Measurements from ENCODE around the gene ZNF407.

Gene ZNF407

DNA sequence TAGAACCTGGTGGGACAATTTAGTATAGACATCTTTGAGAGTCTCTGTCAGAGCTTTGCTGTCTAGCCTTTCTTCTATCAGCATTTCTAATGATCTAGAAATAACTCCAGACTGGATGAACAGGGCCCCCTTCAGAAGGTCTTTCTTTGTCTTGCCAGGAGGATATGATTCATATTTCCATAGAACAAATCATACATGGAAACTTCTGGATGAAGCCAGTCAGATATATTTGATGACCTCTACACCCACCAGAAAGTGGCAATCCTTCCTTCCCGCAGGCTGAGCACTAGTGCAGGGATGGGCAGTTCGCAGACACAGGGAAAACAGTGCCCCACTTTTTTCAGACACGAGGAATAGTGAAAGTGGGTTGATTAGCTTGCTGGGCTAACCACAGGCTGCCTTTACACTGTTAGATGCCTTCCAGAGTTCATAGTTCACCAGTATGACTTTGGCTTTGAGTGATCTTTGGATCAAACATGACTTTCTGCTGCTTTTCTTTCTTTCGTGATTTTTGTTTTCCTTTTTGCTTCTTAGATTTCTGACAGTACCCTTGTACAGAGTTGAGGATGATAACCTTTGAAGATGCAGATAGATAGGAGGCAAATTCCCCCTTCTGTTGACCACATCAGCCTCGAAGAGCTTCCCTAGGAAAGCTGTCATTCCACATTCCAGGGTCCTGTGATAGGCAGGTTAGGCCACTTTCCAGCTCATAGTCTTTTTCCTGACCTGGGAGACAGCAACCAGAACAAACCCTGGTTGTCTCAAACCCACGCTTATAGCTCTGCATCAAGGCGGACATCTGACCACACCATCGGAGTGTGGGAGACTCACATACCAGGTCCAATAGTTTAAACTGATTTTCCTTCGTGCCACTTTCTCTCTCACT lies 237.0 kb downstream of the ZNF407 start:
- DNase-seq = no peak

DNA sequence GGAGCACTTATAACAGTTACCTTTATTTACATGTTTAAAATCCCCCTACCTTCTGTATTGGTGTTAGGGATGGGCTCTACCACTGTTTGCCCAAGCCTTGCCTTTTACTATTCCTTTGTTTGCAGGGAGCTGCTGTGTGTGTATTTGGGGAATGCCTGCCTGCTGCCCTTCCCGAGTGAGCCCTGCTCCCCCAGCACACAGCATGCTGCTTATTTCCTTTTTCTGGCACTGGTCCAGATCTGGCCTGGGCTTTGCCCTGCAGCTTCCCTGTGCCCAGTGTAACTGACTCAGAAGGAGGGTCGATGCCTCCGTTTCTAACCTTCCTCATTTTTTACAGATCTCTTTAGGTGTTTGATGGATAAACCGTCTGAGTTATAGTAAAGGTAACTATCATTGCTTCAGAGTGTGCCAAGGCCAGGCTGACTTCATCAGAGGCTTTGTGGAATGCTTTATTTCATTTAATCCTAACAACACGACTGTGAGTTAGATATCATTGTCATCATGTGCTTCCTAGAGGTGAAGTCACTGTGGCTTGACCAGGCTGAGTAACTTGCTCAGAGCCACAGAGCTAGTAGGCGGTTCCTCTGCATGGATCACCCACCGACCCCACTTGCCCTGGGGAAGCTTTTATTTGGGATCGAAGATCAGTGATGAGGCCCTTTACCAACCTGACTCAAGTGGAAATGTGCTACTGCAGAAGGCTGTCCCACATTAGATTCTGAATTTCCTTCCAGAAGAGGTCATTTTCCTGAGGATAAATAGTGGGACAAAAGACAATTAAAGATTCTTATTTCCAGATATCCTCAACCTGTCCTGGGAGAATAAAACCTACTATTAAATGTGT lies 238.8 kb downstream of the ZNF407 start:
- DNase-seq = no peak

DNA sequence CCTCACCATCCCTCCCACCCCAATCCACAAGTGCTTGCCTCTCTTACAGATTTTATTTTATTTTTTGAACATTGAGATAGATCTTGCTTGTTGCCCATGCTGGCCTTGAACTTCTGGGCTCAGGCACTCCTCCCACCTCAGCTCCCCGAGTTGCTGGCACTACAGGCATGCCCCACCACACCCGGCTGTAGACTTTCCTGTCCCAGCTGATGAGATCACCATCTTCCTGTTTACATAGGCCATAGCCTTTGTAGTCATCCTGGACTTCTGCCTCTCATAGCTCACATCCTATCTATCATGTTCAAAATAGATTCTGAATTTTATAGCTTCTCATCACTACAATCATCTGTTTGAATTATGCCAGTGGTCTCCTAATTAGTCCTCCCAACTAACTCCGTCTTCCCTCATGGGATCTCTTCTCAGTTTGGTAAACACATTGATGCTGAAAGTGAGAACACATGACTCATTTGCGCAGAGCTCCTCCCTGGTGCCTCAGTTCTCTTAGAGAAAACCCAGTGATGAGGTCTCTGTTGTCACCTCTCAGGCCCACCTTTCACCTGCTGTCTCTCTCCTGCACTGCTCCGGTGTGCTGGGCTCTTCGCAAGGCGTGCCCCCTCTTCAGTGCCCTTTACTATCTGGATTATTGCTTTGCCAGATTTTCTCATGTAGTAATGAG lies 243.0 kb downstream of the ZNF407 start:
- DNase-seq = peak; percentile 21

DNA sequence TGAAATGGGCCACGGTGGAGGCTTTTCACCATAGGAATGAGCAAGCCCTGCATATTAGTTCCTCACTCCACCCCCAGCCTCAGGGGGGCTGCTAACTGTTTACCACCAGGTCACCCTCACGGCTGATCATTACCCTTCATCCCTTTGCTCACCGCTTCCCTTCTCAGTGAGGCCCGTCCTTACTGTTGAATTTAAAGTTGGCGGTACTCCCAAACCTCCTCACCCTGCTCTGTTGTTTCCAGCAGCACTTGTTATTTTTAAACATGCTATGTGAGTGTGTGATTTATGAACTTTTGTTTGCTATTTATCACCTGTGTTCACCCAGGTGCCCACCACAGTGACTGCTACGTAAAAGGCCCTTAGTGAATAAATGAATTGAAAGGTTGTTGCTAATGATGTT lies 243.6 kb downstream of the ZNF407 start:
- no peak for DNase-seq

DNA sequence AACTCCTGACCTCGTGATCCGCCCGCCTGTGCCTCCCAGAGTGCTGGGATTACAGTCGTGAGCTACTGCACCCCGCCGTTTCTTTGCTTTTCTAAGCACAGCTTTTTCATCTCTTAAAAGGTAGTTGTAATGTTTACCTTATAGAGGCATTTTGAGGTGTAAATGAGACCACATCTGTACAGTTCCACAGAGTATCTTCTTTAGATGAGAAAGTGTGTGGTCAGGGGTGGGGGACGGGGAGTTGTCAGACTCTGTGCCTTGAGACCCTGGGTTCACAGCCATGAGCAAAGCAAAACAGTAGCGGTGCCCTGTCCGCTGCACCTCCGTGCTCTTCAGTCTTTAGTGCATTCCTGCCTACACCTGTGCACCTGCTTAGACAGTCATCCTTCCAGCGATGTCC lies 251.6 kb downstream of the ZNF407 start:
- DNase-seq = no peak

DNA sequence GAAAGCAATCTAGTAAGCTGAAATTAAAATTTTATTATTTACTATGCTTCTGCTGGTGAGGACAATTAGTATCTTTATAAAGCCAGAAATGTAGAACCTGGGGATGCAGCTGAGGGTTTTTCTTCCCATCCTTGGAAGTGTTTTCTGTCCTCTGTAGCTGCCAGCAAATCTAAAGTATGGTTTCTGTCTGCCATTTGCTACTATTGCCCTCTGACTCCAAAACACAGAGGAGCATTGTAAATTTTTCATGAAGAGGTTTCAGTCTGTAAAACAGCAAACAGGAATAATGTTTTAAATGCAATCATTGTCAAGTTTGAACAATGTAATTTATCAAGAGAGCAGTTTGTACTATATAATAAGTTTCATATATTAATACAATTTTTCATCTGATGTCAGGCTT lies 258.8 kb downstream of the ZNF407 start:
- no peak for DNase-seq

DNA sequence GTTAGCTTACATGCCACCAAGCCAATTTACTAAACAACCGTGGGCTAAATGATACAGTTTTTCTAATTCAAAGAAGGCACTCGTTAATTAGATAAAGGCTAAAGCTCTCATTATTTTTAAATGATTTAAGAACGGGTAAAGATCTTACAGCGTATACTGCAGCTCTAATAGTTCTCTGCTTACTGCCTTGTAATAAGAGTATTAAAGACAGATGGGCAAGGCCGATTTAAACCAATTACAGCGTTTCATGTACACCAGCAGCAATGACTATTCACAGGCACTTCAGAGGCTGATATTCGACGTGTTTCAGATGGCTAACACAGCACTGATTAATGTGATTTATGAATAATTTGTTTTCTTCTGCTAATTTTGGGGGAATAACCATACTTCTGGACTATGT lies 259.3 kb downstream of the ZNF407 start:
- no peak for DNase-seq

DNA sequence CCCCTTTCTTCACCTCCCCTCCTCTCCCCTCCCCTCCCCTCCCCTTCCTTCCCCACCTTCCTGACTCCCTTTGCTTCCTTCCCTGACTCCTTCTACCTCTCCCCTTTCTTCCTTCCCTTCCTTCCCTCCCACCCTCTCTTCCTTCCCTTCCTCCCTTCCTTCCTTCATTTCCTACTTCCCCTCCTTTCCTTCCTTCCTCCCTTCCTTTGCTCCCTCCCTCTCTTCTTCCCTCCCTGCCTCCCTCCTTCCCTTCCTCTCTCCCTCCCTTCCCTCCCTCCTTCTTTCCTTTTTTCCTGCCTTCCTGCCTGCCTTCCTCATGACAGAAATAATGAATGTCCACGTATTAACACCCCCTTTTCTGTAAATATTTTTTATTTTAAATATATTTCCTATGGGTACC lies 260.2 kb downstream of the ZNF407 start:
- no peak for DNase-seq

DNA sequence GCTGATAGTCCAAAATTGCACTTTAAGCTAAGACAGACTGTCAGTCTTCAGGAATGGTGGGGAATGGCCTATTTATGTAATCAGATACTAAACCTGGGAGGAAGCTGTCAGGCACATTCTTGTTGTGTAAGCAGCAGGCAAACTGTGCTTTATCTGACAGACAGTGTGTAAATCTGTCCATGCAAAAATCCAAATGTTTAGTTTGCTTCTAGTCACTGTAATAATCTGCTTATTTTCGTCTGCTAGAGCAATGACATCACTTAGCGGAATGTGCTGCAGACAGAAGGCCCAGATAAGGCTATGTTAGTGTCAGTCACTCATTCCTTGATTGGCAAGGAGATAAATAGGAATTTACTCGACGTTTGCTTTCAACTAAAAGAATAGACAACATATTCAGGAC lies 263.5 kb downstream of the ZNF407 start:
- no peak for DNase-seq

DNA sequence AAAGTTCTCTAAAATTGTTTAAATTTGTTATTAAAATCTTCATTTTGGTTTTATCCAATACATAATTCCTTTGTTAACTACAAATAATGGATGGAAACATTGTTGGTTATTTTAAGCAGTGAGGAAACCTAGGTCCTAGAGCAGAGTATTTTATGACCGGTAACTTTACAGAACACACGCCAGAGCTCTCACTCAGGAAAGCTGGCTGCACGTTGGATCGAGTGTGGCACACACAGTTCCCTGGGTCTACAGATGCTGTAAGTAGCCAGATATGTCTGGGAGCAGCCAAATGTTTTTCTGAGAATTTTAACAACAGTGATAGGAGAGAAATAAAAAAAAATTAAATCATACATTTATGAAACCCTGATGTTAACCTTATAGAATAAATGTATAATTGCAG lies 264.4 kb downstream of the ZNF407 start:
- no peak for DNase-seq

DNA sequence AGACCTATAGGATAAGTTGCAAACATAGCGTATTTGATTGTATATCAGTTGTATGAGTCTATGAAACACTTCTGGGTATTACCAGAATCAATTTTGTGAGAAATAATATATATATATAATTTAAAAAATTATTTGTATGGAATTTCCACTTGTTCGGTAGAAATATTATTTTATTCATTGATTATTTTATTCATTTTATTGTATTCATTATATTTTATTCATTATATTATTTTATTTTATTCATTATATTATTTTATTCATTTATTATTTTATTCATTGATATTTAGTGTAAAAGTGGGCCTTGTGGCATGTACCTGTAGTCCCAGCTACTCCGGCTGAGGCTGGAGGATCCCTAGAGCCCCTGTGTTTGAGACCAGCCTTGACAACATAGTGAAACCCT lies 268.9 kb downstream of the ZNF407 start:
- DNase-seq = no peak

DNA sequence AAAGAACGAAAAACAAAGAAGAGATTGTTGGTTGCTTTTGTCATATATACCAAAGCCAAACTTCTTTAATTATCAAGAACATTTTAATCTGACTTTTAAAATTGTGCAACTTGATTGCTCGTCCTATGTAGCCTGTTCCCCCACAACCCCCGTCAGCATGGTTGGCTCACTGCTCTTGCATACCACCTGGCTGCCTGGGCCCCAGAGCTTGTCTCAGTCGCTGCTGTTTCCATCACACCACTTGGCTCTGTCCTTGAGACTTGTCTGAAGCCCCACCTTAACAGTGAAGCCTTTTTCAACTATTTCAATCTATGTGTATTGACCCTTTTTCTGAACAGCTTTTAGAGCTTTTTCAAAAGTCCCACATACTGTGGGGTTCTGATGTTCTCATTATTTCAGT lies 270.8 kb downstream of the ZNF407 start:
- no peak for DNase-seq

DNA sequence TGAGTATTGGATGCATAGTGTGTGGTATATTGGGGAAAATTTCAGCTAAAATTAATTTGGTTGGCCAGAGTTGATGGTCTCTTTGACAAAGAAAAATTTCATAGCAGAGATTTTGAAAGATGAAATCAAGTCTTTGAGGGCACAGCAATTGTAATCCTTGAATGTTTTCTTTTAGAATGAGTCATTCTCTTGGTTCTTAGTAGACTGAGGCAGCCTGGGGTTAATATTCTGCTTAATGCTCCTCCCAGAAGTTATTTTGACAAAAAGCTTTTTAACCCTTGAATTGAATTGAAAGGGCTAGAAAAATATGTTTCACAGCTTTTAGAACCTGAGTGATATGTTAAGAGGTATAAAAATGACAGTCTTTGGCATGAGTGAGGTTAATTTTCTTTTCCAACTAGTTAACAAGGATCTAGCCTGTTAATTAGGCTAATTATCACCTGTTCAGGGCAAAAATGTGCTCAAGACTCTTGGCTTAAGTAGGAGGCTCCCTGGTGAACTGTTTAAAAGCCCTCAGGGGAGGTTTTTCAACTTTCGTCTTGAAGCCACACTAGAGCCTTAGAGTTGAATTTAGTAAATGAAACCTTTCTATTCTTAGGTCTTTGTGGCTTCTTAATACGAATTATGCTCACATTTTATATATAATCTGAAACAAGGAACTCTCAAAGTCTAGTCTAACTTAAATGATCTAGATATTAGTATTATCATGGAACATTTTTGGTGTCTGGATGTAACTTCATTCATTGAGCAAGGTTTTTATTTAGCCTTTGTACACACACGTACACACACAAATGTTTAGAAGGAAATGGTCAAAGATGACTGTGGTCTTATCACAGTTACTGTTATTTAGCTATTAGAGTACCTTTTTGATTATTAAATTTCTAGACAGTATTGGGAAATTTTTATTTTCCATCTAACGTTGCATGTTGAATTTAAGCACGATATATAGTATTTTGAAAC lies 272.5 kb downstream of the ZNF407 start:
- no peak for DNase-seq

DNA sequence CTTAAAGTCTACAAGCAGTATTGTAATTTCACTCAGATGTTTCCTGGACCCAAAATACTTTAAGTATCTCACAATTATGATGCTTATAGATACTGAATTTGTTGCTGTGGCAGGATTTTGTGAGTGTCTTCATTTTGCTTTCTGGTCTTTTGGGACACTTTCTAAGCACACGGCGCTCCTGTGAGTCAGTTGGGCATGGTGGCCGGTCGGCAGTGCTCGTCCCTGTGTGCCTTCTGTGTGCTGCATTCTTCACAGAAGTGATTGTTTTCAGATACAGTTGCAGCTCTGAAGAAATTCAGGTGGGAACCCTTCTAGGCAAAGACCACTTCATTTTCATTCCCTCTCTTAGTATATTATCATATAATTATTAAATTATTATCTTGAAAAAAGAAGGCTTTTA lies 273.3 kb downstream of the ZNF407 start:
- no peak for DNase-seq

DNA sequence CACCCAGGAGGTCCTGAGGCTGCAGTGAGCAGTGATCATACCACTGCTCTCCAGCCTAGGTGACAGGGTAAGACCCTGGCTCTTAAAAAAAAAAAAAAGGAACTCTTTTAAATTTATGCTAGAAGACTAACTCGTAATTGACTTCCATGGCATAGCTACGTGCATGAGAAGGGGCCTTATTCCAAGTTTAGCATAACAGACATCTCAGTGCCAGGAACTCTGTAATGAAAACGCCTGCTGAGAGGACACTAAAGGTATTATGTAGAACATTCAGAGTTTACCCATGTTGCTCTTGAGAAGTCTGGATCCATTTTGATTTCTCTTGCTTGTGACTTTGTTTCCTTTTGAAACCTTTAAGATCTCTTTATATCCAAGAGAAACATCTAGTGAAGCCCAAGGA lies 276.0 kb downstream of the ZNF407 start:
- no peak for DNase-seq

DNA sequence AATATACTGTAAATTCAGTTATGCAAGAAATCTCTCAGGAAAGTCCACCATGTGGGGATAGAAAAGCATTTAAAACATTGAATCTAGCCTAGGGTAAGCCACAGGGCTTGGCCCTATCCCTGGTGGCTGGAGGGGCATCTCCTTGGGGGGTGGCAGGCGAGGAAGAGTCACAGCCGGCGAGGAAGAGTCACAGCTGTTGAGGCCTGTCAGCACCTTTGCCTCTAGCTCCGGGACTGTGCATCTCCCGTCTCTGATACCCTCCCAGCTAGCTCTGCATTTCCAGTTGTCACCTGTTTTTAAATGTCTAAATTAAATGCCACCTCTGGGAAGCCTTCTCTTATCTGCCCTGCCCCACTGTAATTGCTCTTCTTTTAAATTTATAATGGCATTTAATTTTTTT lies 276.7 kb downstream of the ZNF407 start:
- no peak for DNase-seq

DNA sequence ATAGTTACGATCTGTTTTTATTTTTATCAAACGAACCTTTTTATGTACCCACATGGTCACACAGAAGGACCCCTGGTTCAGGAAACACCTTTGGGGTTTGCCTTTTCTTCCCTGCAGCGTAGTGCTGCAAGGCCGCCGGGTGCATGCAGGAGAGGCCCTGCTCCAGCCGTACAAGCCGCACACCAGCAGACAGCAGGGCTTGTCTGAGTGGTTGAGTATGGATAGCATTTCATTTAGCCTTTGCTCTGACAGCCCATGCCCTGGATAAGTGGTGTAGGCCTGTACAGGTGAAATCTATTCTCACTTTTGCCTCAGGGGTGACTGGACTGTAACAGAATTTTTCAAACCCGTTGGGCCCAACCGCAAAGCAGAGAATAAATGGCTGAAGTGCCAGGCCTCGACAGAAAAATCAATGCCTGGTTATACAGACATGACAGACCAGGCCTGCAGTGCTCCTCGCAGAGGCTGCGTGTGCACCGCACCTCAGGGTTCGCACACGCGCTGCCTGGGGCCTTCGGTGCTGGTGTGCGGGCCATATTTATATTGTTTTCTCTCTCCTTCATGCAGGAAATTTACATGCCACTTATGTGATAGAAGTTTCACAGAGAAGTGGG lies 279.1 kb downstream of the ZNF407 start:
- DNase-seq = no peak

DNA sequence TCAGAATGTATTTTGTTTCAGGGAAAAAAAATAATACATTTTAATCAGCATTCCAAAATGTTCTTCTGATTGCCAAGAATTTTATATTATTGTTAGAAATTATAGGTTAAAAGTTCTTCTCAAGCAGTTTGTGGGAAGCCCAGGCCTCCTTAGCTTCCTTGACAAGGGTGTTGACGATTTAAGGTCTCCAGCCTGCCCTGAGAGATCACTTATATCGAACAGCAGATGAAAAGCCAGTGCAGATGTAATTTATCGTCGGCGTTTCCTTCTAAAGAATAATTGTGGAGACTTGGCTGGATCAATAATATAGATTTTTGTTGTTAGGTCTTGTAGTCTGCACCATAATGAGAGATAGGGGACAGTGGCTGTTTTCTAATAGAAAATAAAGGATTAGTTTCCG lies 280.6 kb downstream of the ZNF407 start:
- DNase-seq = no peak

DNA sequence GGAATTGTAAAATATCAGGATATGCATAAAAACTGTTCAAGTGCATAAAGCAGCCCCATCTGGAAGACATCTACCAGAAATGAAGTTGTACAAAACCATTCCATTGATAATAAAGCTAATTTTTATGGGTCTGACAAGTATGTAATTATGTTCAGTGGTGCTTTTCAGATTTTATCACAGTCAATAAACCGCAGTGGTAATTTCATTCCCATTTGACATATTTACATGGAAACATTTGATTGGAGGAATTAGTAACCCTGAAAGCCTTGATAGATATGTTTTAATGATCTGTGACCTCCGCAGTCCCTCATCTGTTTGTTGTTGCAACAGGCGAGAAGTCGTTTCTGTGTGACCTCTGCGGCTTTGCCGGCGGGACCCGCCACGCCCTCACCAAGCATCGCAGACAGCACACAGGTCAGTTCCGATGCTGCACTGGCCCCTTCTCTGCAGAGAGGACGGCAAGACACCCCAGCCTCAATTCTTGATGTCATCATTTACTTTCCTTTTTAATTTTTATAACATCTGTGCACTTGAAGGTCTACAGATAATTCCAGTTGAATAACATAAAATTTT lies 283.1 kb downstream of the ZNF407 start:
- DNase-seq = no peak

DNA sequence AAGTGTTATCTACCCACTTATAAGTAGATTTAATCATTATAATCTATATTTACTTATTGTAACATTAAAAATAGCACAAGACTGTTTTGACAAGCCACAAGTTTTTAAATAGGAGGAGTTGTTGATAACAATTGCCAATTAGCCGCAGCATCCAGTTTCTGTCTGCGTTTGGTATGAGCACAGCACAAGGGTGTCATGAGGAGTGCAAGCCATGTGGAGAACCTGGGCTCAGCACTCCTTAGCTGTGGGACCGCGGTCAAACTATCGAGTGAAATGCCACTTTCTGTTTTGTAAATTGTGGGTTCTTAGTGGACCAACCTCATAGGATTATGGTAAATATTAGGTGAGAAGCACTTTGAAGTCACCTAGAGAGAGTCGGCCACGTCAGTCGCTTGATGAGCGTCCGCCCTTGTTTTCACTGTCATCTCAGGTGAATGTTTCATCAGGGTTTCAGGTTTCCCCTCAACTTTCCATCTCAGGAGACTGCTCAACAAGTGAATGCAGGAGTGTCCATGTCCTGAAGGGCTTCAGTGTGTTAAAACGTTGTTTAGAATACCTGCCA lies 294.5 kb downstream of the ZNF407 start:
- DNase-seq = no peak

DNA sequence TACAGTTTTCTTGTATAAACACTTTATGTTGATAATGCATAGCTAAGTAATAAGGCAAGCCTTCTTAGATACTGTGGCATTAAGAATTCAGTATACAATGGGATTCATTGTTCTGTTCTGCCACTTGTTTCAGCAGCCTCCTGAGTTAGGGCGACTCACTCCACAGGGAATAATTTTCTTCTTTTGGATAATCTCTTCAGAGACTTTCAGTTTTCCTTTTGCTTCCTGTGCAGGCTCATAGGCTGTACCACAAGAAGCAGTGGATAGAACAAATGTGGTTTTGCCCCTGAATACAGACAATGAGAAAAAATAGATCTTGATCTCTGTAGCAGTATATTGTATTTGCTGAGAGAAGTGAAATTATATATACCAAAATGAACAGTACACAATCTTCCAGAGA lies 298.0 kb downstream of the ZNF407 start:
- no peak for DNase-seq

Measured in CD4-positive, alpha-beta T cell treated with Interleukin-6 for 4 hours (primary cell).